ENCODE results near the gene HOTAIR.

Gene HOTAIR

GRCh38 chr12:54000116-54001114, 25.7 kb upstream of the HOTAIR start, which contains the start of gene HOXC9:
TSS of gene HOXC9 (plus strand) at chr12:54000161. CDS start at chr12:54000189, 28 bp downstream.
- no peak for TF ChIP-seq CTCF (conservative IDR thresholded peaks at IDR 0.05)

GRCh38 chr12:53999559-54000115, 24.9 kb upstream of the HOTAIR start:
- no peak for TF ChIP-seq CTCF (conservative IDR thresholded peaks at IDR 0.05)
- peak overlapping the region; percentile 94 for H3K27ac ChIP-seq

More at GRCh38 chr12:54000116-54001114, 25.7 kb upstream of the HOTAIR start, which contains the start of gene HOXC9:
- peak within 1 kb of the TSS; percentile 94 for H3K27ac ChIP-seq

- no peak for TF ChIP-seq CTCF (conservative IDR thresholded peaks at IDR 0.05)
- H3K27ac ChIP-seq = peak overlapping the region; percentile 94
These were observed 24.1 kb upstream of the HOTAIR start for GRCh38 chr12:53998900-53999236.

- TF ChIP-seq CTCF (conservative IDR thresholded peaks at IDR 0.05) = no peak
- peak overlapping the region; percentile 94 for H3K27ac ChIP-seq
These were observed 23.6 kb upstream of the HOTAIR start for GRCh38 chr12:53998110-53998899.

GRCh38 chr12:53997204-53998109, 22.7 kb upstream of the HOTAIR start:
- no peak for TF ChIP-seq CTCF (conservative IDR thresholded peaks at IDR 0.05)
- H3K27ac ChIP-seq = no peak overlapping the region

- H3K27ac ChIP-seq = no peak overlapping the region
- TF ChIP-seq CTCF (conservative IDR thresholded peaks at IDR 0.05) = no peak
These were observed 21.8 kb upstream of the HOTAIR start for GRCh38 chr12:53996240-53997203.

Data from VCaP (cell line).